Measurements from ENCODE around the gene PLLP.

The PLLP gene

DNA sequence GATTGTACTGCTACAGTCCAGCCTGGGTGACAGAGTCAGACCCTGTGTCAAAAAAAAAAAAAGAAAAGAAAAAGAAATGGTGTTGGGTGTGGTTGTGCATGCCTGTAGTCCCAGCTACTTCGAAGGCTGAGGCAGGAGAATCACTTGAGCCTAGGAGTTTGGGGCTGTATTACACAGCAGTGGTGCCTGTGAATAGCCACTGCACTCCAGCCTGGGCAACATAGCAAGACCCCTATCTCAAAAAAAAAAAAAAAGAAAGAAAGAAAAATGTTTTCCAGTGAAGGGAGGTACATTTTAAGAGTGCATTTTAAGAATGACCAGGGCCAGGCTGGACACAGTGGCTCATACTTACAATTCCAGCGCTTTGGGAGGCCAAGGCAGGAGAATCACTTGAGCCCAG, 33.1 kb downstream of the PLLP start:
- TF ChIP-seq ZFX (IDR thresholded peaks at IDR 0.05): no peak
- TF ChIP-seq, protein P1, sequence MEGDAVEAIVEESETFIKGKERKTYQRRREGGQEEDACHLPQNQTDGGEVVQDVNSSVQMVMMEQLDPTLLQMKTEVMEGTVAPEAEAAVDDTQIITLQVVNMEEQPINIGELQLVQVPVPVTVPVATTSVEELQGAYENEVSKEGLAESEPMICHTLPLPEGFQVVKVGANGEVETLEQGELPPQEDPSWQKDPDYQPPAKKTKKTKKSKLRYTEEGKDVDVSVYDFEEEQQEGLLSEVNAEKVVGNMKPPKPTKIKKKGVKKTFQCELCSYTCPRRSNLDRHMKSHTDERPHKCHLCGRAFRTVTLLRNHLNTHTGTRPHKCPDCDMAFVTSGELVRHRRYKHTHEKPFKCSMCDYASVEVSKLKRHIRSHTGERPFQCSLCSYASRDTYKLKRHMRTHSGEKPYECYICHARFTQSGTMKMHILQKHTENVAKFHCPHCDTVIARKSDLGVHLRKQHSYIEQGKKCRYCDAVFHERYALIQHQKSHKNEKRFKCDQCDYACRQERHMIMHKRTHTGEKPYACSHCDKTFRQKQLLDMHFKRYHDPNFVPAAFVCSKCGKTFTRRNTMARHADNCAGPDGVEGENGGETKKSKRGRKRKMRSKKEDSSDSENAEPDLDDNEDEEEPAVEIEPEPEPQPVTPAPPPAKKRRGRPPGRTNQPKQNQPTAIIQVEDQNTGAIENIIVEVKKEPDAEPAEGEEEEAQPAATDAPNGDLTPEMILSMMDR (conservative IDR thresholded peaks at IDR 0.05): no peak
- no peak overlapping the region for H3K27ac ChIP-seq

DNA sequence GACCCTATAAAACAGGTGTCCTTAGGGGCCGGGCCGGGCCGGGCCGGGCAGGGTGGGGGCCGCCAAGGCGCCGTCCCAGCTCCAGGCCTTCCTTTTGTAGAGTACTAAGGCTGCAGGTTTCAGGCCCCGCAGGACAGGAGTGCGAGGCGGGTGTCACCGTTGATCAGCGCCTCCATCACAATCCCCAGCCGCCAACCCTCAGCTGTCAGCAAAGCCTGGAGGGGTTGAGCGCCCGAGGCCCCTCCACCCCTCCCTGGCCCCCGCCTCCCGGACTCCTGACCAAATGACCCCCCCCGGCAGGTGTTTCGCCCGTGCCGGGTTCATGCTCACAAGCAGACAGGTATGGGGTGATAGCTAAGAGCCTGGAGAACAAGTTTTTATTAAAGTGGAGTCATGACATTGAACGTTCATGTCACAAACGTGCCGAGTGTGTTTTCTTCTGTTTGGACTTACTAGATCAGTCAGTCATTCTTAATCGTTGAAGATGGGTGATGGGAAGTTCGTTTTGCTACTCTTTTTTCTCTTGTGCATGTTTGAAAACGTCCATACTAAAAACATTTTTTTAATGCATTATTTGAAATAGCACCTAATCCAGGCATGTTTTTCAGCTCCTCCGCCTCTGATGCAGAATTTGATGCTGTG, 38.9 kb downstream of the PLLP start:
- TF ChIP-seq, protein P1 (conservative IDR thresholded peaks at IDR 0.05): no peak
- peak; percentile 86 for TF ChIP-seq ZFX (IDR thresholded peaks at IDR 0.05)
- H3K27ac ChIP-seq: peak overlapping the region; percentile 91

- H3K27ac ChIP-seq: peak within 1 kb of the TSS; percentile 91
Measured at GRCh38 chr16:57244767-57245471, 39.6 kb downstream of the PLLP start, which contains the start of gene ARL2BP. ARL2BP (plus strand) TSS chr16:57245259; CDS start chr16:57245368, 109 bp downstream.

DNA sequence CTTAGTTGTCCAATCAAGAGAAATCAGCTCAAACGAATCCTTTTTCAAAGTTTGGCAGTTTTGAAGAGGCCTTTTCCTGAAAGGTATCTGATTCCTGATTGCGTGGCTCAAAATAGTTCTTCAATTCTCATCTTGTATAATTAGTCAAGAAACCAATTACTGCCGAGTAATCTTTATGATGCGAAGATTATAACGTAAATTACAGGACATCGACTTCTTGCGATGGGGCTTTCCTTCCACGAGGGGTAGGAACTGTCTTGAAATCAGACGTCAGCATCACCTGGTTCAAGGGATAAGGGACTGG, 40.1 kb downstream of the PLLP start:
- TF ChIP-seq, protein P1 (conservative IDR thresholded peaks at IDR 0.05): no peak
- no peak for TF ChIP-seq ZFX (IDR thresholded peaks at IDR 0.05)
- H3K27ac ChIP-seq: peak overlapping the region; percentile 91

More at GRCh38 chr16:57244767-57245471, 39.6 kb downstream of the PLLP start, which contains the start of gene ARL2BP:
- TF ChIP-seq ZFX (IDR thresholded peaks at IDR 0.05): peak; percentile 96
- TF ChIP-seq, protein P1 (conservative IDR thresholded peaks at IDR 0.05): peak; percentile 14; the same call in 1 of the 2 replicates

DNA sequence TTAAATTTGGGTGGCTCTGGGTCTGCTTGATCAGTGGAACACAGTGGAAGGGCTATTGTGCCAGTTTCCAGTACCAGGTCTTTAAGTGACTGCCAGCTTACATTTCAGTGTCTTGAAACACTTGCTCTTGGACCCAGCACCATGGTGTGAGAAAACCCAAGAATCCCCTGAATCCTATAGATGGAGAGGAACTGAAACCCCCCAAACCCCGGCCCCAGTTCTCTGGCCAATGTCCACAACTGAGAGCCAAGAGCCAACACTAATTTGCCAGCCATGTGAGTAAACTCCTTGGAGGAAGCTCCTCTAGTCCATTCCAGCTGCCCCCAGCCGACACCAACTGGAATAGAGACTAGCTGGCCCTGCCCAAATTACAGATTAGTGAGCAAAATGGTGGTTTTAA, 41.8 kb downstream of the PLLP start:
- H3K27ac ChIP-seq: no peak overlapping the region
- TF ChIP-seq, protein P1 (conservative IDR thresholded peaks at IDR 0.05): no peak
- no peak for TF ChIP-seq ZFX (IDR thresholded peaks at IDR 0.05)

DNA sequence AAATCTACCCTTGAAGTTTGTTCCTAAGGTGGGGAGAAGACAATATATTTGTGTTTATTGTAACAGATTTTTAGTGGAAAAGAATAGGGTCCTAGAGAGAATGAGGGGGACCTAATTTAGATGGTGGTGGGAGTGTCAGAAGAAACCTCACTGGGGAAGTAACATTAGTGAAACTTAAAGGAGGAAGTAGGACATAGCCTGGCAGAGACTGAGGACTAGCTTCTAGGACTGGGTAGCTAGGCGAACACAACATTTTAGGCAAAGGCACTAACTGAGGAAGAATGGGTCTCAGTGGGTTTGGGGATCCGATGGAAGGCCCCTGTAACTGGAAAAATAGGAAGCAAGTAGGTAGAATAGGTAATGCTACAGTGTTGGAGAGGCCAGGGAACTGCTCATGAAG, 43.6 kb downstream of the PLLP start:
- no peak overlapping the region for H3K27ac ChIP-seq
- TF ChIP-seq ZFX (IDR thresholded peaks at IDR 0.05): no peak
- TF ChIP-seq, protein P1 (conservative IDR thresholded peaks at IDR 0.05): no peak

GRCh38 chr16:57239107-57239506, 45.4 kb downstream of the PLLP start:
- H3K27ac ChIP-seq: no peak overlapping the region
- TF ChIP-seq, protein P1 (conservative IDR thresholded peaks at IDR 0.05): no peak
- TF ChIP-seq ZFX (IDR thresholded peaks at IDR 0.05): no peak

All from C4-2B (cell line).